Colonic mucosa (tissue), 4 donors: ENCODE measurements around the gene RPL37A. TPM values are rescaled to one million over a fixed set of nuclear protein-coding genes. Genes with fewer than 3 reads are reported as not detected.
A peak's percentile ranks its signal among the peaks of the same experiment; 100 is the strongest.

ENCODE experiments used
- DNase-seq: peaks from one replicate; pipeline ENCODE4 v3.0.0-alpha.2; 2020
- H3K27ac ChIP-seq: fragments of 200-600 bp; one replicate; pipeline ENCODE4 v1.8.0; 2021
- H3K27me3 ChIP-seq: fragments of 200-600 bp; one replicate; pipeline ENCODE4 v1.8.0; 2021
- H3K36me3 ChIP-seq: fragments of 200-600 bp; one replicate; pipeline ENCODE4 v1.8.0; 2021
- H3K4me1 ChIP-seq: fragments of 200-600 bp; one replicate; pipeline ENCODE4 v1.8.0; 2021; ENCODE audit warnings: mild to moderate bottlenecking
- H3K4me3 ChIP-seq: fragments of 200-600 bp; one replicate; pipeline ENCODE4 v1.8.0; 2021
- H3K9ac ChIP-seq, 2 donors: one replicate each; pipeline ENCODE4 v1.7.0; 2013; ENCODE audit warnings: control low read depth in 2 of 2, low read depth in 2 of 2, low read length in 2 of 2
- H3K9me3 ChIP-seq: fragments of 200-600 bp; one replicate; pipeline ENCODE4 v1.8.0; 2021
- intact Hi-C: fragments of 100-400 bp; cut with DNase I; formaldehyde crosslinking; loops from one replicate; pipeline ENCODE4 v1.14.1; 2022
- total RNA-seq, 2 donors: library from RNA; stranded (reverse); fragmentation: NEBNext Ultra II Directional in 1 of 2; extraction: Animal tissue kit (Norgen Biotek cat#: 25700) in 1 of 2; gene quantifications; one replicate each; pipeline ENCODE4 v1.2.1, GENCODE V29; 2021
- TF ChIP-seq, protein P1 (sequence below): fragments of 200-600 bp; IDR thresholded peaks from one replicate; pipeline ENCODE4 v1.8.0; 2022; ENCODE audit warnings: antibody characterized with exemption, mild to moderate bottlenecking
- donor health status: healthy.
- donor health status: DM: no; HTN: no; CAD: no.
- donor health status: DM: no; HTN: no; CAD: no.

Gene RPL37A
- total RNA-seq, 2 donors from 2014 or later, result 1,895 to 2,156 TPM

DNA sequence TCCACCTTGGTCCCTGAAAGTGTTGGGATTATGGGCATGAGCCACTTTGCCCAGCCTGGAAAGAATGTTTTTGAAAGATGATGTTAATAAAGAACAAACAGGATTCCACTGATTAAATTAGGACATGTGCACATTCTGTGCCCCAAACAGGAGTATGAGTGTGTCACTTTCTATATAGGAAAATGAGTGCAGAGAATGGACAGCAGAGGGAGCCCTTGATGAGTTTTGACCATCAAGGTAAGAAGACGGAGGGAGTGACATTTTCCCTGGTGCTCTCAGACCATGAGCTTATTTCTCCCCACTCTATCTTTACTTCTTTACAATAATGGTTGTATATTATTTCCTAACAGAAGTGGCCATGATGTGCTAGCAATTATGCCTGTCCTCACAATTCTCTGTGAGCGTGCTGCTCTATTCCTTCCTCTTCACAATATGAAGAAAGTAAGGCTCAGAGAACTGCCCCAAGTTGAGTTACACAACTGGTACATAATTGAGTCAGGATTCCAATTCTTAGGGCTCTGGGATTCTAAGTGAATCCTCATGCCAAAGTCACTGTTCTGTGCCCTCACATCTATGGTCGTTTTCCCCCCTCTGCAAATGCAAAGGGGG, 20.6 kb downstream of the RPL37A start:
- peak; percentile 80 for DNase-seq
- Histone ChIP-seq H3K4me1 (no peaks in the 10 kb centered on the region), H3K4me3 (no peak overlapping the region), H3K27ac (no peak overlapping the region), H3K9me3 (no peaks in the 10 kb centered on the region), H3K9ac (no peak overlapping the region), H3K36me3 (no peaks in the 10 kb centered on the region), H3K27me3 (no peaks in the 10 kb centered on the region)
- TF ChIP-seq, protein P1, sequence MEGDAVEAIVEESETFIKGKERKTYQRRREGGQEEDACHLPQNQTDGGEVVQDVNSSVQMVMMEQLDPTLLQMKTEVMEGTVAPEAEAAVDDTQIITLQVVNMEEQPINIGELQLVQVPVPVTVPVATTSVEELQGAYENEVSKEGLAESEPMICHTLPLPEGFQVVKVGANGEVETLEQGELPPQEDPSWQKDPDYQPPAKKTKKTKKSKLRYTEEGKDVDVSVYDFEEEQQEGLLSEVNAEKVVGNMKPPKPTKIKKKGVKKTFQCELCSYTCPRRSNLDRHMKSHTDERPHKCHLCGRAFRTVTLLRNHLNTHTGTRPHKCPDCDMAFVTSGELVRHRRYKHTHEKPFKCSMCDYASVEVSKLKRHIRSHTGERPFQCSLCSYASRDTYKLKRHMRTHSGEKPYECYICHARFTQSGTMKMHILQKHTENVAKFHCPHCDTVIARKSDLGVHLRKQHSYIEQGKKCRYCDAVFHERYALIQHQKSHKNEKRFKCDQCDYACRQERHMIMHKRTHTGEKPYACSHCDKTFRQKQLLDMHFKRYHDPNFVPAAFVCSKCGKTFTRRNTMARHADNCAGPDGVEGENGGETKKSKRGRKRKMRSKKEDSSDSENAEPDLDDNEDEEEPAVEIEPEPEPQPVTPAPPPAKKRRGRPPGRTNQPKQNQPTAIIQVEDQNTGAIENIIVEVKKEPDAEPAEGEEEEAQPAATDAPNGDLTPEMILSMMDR, result peak; percentile 65
- intact Hi-C loops, result no loop called here

- intact Hi-C loops, result loop anchor here (1.0 kb wide), 1 partner anchor 145 kb away; no protein-coding TSS in a partner anchor
- Histone ChIP-seq H3K4me3 (no peak overlapping the region), H3K27me3 (no peaks in the 10 kb centered on the region), H3K4me1 (no peaks in the 10 kb centered on the region), H3K36me3 (no peaks in the 10 kb centered on the region), H3K9ac (no peak overlapping the region), H3K27ac (no peak overlapping the region), H3K9me3 (no peaks in the 10 kb centered on the region)
- TF ChIP-seq, protein P1, result no peak
- no peak for DNase-seq
Observed at GRCh38 chr2:216520112-216520511, 21.5 kb downstream of the RPL37A start.

DNA sequence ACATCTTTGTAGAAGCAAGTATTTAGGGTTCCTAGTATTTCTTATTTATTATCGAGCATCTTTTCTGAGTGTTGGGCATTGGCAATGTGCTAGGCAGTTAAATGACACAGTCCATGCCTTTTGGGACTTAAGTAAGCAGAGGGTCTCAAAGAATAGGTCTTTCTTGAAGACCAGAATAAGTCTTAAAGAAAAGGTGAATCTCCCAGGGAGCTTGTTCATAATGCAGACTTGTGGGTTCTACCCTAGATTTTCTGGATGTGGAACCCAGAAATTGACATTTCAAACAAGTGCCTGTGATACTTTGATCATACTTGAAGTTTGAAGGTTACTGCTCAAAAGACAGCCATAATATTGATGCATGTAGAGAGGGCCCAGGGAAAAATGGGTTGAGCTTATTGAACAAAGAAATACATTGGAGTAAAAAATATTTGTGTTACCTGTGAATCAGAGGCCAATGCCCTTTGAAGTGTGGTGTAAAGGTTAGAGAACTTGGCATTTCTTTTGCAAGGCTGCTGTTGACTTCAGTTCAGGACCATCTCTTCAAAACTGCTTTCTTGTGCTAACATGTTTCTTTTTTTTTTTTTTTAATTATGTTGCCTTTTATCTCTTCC, 24.4 kb downstream of the RPL37A start:
- Histone ChIP-seq H3K36me3 (no peaks in the 10 kb centered on the region), H3K4me1 (no peaks in the 10 kb centered on the region), H3K27ac (no peak overlapping the region), H3K4me3 (no peak overlapping the region), H3K27me3 (no peaks in the 10 kb centered on the region), H3K9ac (no peak overlapping the region), H3K9me3 (no peaks in the 10 kb centered on the region)
- DNase-seq, result no peak
- intact Hi-C loops, result no loop called here
- TF ChIP-seq, protein P1, result no peak

GRCh38 chr2:216525972-216526371, 27.3 kb downstream of the RPL37A start:
- H3K4me1 ChIP-seq, result no peaks in the 10 kb centered on the region
- intact Hi-C loops, result no loop called here
- no peak overlapping the region for H3K4me3 ChIP-seq
- H3K36me3 ChIP-seq, result no peaks in the 10 kb centered on the region
- no peak overlapping the region for H3K9ac ChIP-seq
- no peak overlapping the region for H3K27ac ChIP-seq
- no peak for DNase-seq
- TF ChIP-seq, protein P1, result no peak
- no peaks in the 10 kb centered on the region for H3K9me3 ChIP-seq
- no peaks in the 10 kb centered on the region for H3K27me3 ChIP-seq

DNA sequence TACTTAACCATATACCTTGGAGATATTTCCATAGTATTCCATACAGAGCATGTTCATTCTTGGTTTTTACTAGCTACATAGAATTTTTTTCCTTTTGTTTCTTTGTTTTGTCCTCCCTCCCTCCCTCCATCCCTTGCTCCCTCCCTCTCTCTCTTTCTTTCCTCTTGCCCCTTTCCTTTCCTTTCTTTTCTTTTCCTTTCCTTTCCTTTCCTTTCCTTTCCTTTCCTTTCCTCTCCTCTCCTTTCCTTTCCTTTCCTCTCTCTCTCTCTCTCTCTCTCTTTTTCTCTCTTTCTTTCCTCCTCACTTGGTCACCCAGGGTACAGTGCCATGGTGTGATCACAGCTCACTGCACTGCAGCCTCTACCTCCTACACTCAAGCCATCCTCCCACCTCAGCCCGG, 28.3 kb downstream of the RPL37A start:
- intact Hi-C loops, result no loop called here
- no peak for DNase-seq

More for the DNA sequence above, 28.3 kb downstream of the RPL37A start:
- TF ChIP-seq, protein P1, result no peak
- no peaks in the 10 kb centered on the region for H3K4me1 ChIP-seq
- H3K4me3 ChIP-seq, result no peak overlapping the region
- no peaks in the 10 kb centered on the region for H3K9me3 ChIP-seq
- H3K9ac ChIP-seq, result no peak overlapping the region
- H3K36me3 ChIP-seq, result no peaks in the 10 kb centered on the region
- H3K27ac ChIP-seq, result no peak overlapping the region
- no peaks in the 10 kb centered on the region for H3K27me3 ChIP-seq
